GM18526 (cell line): ENCODE results near the gene LRRC3.

Experiments
- POLR2A ChIP-seq: IDR thresholded peaks from 3 replicates; pipeline ENCODE4 v1.6.1; 2011; ENCODE audit not compliant: insufficient read length; ENCODE audit errors: extremely low read depth

The LRRC3 gene

GRCh38 chr21:44420416-44421205 is 34.7 kb upstream of the LRRC3 start:
- TF ChIP-seq POLR2A = no peak

- TF ChIP-seq POLR2A = no peak
Measured at GRCh38 chr21:44421901-44422840, 33.1 kb upstream of the LRRC3 start.

- no peak for TF ChIP-seq POLR2A
Measured at GRCh38 chr21:44423312-44423821, 31.9 kb upstream of the LRRC3 start.

DNA sequence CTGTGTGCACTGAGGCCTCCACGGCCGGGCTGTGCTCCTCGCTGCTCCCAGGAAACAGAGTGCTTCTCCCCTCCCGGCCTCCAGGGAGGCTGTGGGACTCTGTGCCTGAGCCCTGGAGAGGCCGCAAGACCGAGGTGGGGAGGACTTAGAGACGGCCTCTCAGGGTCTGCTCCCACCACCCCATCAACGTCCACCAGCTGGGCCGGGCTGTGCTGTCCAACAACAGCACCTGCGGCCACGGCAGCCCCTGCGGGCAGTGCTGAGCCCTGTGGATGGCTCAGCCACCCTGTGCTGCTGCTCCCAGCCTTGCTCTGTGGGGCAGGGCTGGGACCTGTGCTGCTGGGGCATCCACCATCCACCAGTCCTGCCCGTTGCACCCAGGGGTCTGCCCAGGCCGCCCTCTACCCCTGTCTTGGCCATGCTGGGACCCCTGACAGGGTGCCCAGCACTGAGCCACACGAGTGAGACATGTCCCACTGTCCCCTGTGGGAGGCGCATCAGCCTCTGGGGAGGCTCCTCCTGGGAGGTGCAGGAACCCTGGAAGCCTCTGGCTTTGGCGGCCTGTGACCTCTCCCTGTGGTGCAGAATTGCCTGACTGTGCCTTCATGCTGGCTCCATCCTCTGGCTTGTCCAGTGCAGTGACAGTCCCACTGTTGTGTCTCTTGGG is 31.2 kb upstream of the LRRC3 start:
- no peak for TF ChIP-seq POLR2A

- no peak for TF ChIP-seq POLR2A
Measured at GRCh38 chr21:44424608-44425306, 30.6 kb upstream of the LRRC3 start.

GRCh38 chr21:44425307-44425894 is 29.9 kb upstream of the LRRC3 start:
- no peak for TF ChIP-seq POLR2A

GRCh38 chr21:44425895-44426662 is 29.2 kb upstream of the LRRC3 start:
- no peak for TF ChIP-seq POLR2A

GRCh38 chr21:44426663-44427191 is 28.6 kb upstream of the LRRC3 start:
- no peak for TF ChIP-seq POLR2A

DNA sequence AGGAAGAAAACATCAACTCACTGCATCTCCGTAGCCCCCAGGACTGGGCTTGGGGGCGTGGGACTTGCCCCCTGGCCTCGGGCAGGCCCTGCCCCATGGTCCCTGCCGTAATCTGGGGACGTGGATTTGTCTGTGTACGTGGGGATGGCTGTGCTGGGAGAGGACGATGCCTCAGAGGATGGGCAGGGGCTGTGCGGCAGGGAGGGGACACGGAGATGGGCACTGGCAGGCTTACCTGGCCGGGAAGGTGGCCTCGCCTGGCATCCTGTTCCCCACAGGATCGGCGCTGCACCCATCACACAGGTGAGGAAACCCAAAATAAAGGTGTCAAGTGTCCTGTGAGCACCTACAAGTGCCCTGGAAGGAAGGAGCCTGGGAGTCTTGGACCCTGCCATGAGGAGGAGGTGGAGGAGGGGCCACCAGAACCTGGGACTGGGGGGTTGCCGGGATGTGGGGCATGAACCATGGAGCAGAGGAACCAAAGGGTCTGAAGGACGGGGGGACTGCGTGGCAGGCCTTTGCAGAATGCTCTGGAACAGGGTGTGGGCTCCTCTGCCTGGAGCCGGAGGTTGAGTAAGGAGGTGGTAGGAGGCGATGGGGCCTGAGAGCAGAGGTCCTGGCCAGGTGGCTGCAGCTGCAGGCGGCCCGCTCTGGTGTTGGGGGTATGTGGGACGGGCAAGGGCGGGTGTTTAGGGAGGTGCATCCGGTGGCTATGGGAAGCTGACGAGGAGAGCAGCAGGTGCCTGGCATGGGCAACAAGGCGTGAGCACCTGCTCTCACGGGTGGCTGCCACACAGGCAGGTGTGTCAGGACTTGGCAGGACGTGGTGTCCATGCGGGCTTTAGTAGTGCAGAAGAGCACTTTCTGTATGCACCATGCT is 27.8 kb upstream of the LRRC3 start:
- TF ChIP-seq POLR2A = no peak

- TF ChIP-seq POLR2A = no peak
Measured at GRCh38 chr21:44428281-44428960, 26.9 kb upstream of the LRRC3 start.

GRCh38 chr21:44429894-44430293 is 25.4 kb upstream of the LRRC3 start:
- TF ChIP-seq POLR2A = no peak

DNA sequence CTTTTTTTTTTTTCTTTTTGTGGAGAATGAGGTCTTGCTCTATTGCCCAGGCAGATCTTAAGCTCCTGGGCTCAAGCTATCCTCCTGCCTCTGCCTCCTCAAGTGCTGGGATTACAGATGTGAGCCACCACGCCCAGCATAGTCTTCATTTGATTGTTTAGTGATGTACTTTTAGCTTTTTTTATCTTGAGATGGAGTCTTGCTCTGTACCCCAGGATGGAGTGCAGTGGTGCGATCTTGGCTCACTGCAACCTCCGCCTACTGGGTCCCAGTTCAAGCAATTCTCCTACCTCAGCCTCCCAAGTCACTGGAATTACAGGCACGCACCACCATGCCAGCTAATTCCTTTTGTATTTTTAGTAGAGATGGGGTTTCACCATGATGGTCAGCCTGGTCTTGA is 24.0 kb upstream of the LRRC3 start:
- TF ChIP-seq POLR2A = no peak
